ENCODE data around the gene ZNF184.
"Not testable (repeated sequence)": the region's sequence is repeated elsewhere in the genome, so short reads cannot be mapped to it uniquely, and the experiment has no call there.

The ZNF184 gene

DNA sequence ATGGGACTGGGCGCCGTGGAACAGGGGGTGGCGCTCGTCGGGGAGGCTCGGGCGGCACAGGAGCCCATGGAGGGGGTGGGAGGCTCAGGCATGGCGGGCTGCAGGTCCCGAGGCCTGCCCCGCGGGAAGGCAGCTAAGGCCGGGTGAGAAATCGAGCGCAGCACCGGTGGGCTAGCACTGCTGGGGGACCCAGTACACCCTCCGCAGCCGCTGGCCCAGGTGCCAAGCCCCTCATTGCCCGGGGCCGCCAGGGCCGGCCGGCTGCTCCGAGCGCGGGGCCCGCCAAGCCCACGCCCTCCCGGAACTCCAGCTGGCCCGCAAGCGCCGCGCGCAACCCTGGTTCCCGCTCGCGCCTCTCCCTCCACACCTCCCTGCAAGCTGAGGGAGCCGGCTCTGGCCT is 48.1 kb downstream of the ZNF184 start:
- DNase-seq (ENCODE audit: low spot score): not testable (repeated sequence)

GRCh38 chr6:27422651-27423332 is 50.1 kb downstream of the ZNF184 start:
- DNase-seq (ENCODE audit: low spot score): no peak

DNA sequence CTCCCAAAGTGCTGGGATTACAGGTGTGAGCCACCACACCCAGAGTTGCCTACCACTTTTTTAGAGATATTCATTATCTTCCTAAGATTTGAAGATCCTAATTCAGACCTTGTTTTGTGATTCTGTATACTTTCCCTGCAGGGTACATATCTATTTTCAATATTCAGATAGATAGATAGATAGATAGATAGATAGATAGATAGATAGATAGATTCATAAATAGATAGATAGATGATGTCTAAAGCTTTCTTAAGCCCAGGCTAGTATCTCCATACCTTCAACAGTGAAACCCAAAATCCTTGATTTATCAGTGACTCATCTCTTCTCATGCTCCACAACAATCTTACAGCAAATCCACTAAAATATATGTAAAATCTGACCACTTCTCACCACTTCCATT is 53.5 kb downstream of the ZNF184 start:
- DNase-seq (ENCODE audit: low spot score): no peak

DNA sequence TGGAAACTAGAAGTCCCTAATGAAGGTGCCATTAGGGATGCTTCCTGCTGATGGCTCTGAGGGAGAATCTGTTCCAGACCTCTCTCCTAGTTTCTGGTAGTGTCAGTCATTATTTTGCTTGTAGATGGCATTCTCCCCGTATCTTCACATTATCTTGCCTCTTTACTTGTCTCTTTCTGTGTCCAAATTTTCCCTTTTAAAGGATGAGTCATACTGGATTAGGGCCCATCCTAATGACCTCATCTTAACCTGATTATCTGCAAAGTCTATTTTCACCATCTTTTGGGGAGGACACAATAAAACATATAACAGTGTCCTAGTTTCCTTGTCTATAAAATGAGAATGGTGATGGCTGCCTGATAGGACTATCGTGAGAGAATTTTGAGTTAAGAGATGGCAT is 57.0 kb downstream of the ZNF184 start:
- DNase-seq (ENCODE audit: low spot score): no peak

DNA sequence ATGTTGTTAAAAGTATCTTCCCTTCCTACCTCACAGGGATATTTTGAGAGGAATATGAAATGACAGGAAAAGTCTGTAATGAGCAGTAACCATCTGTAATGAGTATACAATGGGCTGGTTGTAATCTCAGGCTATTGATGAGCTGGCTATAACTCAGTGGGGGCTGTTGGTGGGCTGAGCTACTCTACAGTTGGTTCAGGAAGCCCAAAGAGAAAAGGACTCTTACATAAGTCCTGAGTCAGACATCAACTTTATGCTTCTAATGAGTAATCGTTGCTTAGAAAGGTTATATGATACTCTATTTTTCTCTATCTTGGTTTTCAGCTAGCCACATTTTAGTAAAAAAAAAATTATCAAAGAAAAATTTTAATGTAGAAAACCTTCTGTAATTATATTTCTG is 57.9 kb downstream of the ZNF184 start:
- DNase-seq (ENCODE audit: low spot score): no peak

GRCh38 chr6:27414300-27414699 is 58.6 kb downstream of the ZNF184 start:
- no peak for DNase-seq (ENCODE audit: low spot score)

GRCh38 chr6:27407153-27407814 is 65.6 kb downstream of the ZNF184 start:
- no peak for DNase-seq (ENCODE audit: low spot score)

GRCh38 chr6:27406085-27406484 is 66.8 kb downstream of the ZNF184 start:
- DNase-seq (ENCODE audit: low spot score): no peak

DNA sequence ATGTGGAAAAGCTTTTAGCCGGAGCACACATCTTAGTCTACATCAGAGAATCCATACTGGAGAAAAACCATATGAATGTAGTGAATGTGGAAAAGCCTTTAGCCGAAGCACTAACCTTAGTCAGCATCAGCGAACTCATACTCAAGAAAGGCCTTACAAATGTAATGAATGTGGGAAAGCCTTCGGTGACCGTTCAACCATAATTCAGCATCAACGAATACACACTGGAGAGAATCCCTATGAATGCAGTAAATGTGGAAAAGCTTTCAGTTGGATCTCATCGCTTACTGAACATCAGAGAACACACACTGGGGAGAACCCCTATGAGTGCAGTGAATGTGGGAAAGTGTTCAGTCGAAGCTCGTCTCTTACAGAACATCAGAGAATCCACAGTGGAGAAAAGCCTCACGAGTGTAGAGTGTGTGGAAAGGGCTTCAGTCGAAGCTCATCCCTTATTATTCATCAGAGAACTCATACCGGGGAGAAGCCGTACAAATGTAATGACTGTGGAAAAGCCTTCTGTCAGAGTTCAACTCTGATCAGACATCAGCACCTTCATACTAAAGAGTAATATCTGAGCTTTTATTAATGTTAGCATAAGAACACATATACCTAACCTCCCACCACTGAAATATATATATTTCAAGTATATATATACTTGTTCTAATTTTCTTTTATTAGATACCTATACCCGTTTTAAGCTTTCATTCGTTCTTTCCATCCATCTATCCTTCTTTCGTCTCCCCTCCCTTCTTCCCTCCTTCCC is 71.8 kb downstream of the ZNF184 start:
- no peak for DNase-seq (ENCODE audit: low spot score)

Measured in AG08396 (cell line).